Putamen (tissue), 1 donor: ENCODE data around the gene RASGRP4.
"Not testable (repeated sequence)": the region's sequence is repeated elsewhere in the genome, so short reads cannot be mapped to it uniquely, and the experiment has no call there.

Experiments used
- DNase-seq: peaks from one replicate; pipeline ENCODE4 v3.0.0-alpha.2; 2016; ENCODE audit warnings: low spot score

Gene RASGRP4

DNA sequence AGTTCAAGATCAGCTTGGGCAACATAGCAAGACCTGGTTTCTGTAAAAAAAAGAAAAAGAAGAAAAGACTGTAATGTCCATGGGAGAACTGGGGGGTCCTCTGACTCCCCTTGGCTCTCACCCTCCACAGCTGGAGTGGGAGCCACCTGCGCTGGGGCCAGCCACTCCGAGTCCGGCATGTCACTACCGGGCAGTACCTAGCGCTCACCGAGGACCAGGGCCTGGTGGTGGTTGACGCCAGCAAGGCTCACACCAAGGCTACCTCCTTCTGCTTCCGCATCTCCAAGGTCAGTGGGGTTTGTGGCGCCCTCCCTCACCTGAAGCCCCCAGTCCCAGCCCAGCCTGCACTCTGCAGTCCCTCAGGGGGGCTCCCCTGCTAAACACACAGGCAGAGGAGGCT, 22.2 kb upstream of the RASGRP4 start:
- no peak for DNase-seq

DNA sequence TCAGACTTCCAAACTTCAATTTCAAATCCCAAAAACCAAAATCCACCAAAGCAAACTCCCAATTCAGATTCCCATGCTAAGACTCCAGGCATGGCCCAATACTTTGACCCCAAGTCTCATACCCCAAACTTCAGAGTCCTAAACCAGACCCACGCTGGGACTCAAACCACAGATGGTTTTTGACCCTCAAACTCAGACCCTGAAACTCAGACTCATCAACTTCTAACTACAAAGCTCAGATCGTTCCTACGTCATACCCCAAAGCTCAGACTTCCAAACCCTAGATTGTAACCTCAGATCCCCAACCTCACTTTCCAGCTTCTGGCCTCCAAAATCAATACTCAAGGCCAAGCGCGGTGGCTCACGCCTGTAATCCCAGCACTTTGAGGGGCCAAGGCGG, 19.3 kb upstream of the RASGRP4 start:
- no peak for DNase-seq

DNA sequence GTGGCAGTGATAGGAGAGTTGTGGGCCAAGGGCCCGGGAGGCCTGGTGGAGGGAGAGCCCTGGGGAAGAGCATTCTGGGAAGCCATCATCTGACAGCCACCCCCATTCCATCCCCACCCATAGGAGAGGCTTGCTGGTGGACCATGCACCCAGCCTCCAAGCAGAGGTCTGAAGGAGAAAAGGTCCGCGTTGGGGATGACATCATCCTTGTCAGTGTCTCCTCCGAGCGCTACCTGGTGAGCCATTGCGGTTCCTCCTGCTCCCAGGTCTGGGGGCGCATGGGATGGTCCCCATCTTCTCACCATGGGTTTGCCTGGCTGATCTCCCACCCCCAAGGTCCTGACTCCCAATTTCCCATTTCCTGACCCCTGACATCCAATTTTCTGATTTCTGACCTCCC, 18.0 kb upstream of the RASGRP4 start:
- no peak for DNase-seq

GRCh38 chr19:38443458-38443999, 17.5 kb upstream of the RASGRP4 start:
- DNase-seq: no peak

GRCh38 chr19:38442736-38443135, 16.7 kb upstream of the RASGRP4 start:
- no peak for DNase-seq

DNA sequence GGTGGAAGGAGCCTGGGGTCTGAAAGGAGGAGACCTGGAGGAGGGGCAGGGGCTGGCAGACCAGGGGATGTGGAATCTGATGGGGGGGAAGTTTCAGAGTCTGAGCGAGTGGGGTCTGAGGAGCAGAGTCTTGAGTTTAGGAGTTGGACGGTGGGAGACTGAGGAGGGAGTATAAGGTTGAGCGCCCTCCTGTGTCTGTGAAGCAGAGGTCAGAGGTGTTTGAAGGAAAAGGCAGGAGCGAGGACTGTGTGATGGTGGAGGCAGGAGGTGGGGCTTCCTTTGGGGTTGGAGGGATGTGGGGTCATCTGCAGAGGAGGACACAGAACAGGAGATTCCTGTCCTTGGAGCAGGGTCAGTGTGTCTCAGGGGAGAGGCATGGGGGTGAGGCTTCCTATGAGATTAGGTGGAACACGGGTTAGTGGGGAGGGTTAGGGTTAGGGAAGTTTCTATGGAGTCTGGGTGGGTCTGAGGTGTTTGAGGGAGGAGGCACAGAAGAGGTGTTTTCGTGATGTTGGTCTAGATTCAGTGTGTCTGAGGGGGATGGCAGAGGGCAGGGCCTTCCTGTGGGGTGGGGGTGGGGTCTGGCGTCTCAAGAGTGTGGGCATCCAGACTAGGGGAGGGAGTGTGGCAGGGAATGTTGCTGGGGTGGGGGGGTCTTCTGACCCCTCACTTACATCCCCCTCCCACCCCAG, 15.8 kb upstream of the RASGRP4 start:
- DNase-seq: no peak

GRCh38 chr19:38440592-38440991, 14.6 kb upstream of the RASGRP4 start:
- DNase-seq: no peak

DNA sequence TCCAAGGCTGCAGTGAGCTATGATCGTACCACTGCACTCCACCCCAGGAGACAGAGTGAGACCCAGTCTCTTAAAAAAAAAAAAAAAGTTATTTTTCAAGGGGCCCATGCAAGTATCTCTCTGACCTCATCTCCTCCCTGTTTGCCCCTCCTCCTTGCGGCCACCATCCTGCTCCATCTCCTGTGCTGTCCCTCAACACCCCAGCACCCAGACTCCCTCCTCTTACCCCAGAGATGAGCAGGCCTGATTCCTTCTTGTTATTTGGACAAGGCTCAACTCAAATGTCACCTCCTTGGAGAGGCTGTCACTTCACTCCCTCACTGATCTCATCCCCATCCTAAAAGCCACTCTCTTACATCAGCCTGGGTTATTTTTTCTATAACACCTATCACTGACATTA, 11.9 kb upstream of the RASGRP4 start:
- no peak for DNase-seq

DNA sequence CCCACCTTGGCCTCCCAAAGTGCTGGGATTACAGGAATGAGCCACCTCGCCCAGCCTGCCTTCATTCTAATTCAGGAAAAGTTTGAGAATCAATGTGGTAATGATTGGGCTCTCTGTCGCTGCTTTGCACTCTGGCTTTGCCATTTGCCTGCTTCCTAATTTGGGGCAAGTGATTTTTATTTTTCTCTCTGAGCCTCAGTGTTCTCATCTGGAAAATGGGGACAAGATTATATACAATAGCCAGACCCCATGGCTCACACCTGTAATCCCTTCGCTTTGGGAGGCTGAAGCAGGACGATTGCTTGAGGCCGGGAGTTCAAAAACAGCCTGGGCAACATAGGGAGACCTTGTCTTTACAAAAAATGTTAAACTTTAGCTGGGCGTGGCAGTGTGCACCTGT, 11.3 kb upstream of the RASGRP4 start:
- no peak for DNase-seq

- DNase-seq: peak; percentile 8
Measured at GRCh38 chr19:38434549-38435051, 8.6 kb upstream of the RASGRP4 start.

DNA sequence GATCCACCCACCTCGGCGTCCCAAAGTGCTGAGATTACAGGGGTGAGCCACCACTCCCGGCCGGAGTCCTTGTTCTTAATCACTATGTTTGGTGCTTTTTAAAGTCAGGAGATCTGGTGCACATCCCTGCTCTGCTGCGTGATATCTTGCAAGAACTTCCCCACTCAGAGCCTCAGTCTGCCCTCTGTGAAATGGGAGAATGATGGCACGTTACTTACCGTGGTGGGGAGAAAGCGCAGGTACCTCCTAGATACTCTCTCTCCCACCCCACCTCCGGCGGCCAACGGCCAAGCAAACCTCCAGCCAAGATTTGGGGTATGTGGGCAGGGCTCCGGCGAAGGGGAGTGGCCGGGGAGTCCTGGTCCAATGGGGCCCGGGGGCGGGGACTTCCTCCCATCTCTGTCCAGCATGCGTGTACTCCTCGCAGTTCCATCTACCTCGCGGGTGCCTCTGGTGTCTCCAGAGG, 7.3 kb upstream of the RASGRP4 start, which contains the start of gene RYR1:
Gene RYR1 (plus strand): TSS at position 424 of the 466 bp plus-strand sequence. CDS start 139 bp downstream, outside the sequence.
- DNase-seq: peak; percentile 12

GRCh38 chr19:38430931-38431330, 4.9 kb upstream of the RASGRP4 start:
- DNase-seq: no peak

DNA sequence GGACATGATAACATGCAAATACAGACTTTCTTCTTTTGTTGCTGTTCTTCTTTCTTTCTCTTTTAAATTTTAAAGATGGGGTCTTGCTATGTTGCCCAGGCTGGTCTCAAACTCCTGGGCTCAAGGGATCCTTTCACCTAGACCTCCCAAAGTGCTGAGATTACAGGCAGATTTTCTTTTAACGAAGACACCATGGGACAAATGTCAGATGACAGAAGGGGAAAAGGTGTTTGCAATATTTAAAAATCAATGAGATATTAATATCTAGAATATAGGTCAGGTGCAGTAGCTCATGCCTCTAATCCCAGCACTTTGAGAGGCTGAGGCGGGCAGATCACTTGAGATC, 3.8 kb upstream of the RASGRP4 start:
- no peak for DNase-seq

- DNase-seq: no peak
Measured at GRCh38 chr19:38429055-38429810, 3.2 kb upstream of the RASGRP4 start.

- DNase-seq: not testable (repeated sequence)
Measured at GRCh38 chr19:38427035-38427677, 1.1 kb upstream of the RASGRP4 start.

- DNase-seq: no peak
Measured at GRCh38 chr19:38425222-38425809, 703 bp downstream of the RASGRP4 start.

- no peak for DNase-seq
Measured at GRCh38 chr19:38424272-38424671, 1.7 kb downstream of the RASGRP4 start.

- no peak for DNase-seq
Measured at GRCh38 chr19:38422438-38422837, 3.6 kb downstream of the RASGRP4 start.

DNA sequence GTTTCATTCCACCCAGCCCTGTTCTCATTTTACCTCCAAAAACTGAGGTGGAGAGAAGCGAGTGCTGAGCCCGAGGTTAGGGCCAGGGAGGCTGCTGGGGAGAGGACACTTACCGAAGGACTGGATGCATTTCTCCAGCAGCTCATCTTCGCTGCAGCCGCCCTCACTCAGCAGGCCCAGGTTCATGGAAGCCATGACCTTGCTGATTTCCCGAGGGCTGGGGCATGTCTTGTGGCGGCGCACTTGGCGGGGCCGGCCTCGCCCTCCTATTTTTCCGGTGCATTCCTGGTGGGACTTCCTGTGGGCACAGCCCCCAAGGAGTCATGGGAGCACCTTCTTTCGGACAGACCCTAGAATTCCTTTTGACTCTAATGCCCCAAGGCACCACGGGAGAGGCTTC, 4.2 kb downstream of the RASGRP4 start:
- no peak for DNase-seq

DNA sequence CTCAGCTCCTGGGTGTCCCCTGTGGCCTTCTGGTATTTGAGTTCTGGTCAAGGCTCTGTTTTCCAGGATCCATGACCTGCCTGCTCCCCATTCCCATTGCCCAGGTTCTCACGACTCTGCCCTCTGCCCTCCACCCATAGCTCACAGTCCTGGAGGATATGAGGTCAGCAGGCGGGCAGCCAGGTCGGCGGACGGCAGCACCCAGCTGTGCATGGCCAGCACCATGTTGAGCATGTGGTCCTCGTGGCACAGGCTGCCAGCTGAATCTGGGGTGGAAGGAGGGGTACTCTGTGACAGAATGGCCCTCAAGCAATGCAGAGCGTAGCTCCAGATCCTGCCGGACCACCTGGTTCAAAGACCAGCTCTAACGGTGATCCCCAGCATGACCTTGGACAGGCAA, 5.1 kb downstream of the RASGRP4 start:
- DNase-seq: no peak

DNA sequence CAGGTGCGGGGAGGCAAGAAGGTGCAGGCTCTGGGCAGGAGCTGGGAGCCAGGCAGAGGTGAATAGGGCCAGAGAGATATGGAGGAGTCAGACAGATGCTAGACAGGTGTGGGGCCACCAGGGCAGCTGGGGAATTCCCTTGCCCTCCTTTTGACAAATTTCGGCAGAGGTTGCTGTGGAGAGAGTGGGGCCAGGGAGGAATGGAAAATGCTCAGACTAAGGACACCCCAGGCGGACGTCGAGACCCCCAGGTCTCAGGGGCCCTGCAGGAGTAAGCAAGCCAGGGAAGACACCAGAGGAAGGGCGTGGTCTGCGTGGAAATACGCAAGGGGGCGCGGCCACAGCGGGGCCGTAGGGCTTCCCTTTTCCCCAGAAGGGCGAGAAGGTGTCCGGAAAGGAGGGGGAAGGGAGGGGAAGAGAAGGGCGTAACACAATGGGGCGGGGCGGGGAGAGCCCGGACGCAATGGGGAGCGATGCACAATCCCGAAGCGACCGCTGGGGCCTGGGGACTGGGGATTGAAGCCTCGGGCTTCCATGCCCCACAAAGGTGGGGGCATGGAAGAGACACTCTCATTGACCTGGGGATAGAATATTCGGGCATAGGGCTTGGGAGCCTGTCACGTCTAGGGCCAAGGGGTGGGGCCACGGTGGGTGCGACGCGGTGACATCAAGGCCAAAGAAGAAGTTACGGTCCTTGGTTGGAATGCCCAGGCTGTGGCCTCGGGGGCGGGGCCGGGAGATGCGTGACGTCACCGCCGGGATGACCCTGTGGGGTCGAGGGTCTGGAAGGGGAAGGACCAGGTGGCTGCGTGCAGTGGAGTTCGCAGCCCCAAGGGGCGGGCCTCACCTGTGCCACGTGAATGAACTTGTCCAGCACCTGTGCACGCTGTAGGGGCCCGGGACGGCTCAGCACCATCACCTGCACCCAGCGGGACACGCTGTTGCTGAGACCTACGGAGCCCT, 8.2 kb downstream of the RASGRP4 start:
- DNase-seq: no peak
